GM12878 (cell line): ENCODE data around the gene SNRK. TPM values are rescaled to one million over a fixed set of nuclear protein-coding genes. Genes with fewer than 3 reads are reported as not detected.

Experiments
- ATAC-seq: fragments of 200-7000 bp; cut with Tn5 transposase; 3 replicates; pipeline ENCODE4 v1.9.1; 2020; ENCODE audit warnings: mild to moderate bottlenecking, moderate library complexity
- BruUV-seq: library from RNA; stranded (reverse); fragments of 400-500 nt; replicated peaks from 2 replicates; lab custom pipeline; 2021; lab: Mats Ljungman, UMichigan
- CTCF ChIA-PET: fragments of 300-600 bp; sonication (Branson Sonifier 250); formaldehyde crosslinking; extraction: SDS; loops from one replicate; lab custom pipeline; 2021; ENCODE audit warnings: inconsistent platforms; lab: Yijun Ruan, JAX
- POLR2A ChIA-PET: fragments of 350-600 bp; formaldehyde crosslinking; extraction: SDS; loops from one replicate; lab custom pipeline; 2021; ENCODE audit warnings: inconsistent platforms; lab: Charles Lee
- RAD21 ChIA-PET: fragments of 300-600 bp; sonication (Branson Sonifier 250); formaldehyde crosslinking; loops from one replicate; lab custom pipeline; 2023; ENCODE audit warnings: antibody characterized with exemption; ENCODE audit not compliant: unreplicated experiment; lab: Charles Lee
- SMC1A ChIA-PET: fragments of 300-600 bp; sonication (Branson Sonifier 250); formaldehyde crosslinking; loops from one replicate; lab custom pipeline; 2023; ENCODE audit not compliant: unreplicated experiment, uncharacterized antibody; lab: Charles Lee
- DNase-seq: peaks from one replicate; pipeline ENCODE4 v3.0.0-alpha.2; 2011; ENCODE audit warnings: low read depth, low spot score
- FAIRE-seq: peaks from 3 replicates; lab custom pipeline; 2011; peaks lifted over from hg19 to GRCh38; lab: Jason Lieb, UNC
- H2AFZ ChIP-seq: 2 replicates; pipeline ENCODE4 v1.6.0; 2011; ENCODE audit warnings: low read depth, low read length, control low read depth; ENCODE audit not compliant: control insufficient read depth
- H3K27ac ChIP-seq: 2 replicates; pipeline ENCODE4 v1.5.1; 2011; ENCODE audit warnings: control low read depth; ENCODE audit not compliant: control insufficient read depth, insufficient read depth
- H3K27me3 ChIP-seq, 2 experiments: replicated peaks in 1 of 2; 2 replicates each; pipeline versions ENCODE4 v1.6.0 to v1.6.1; 2011; ENCODE audit warnings: low read length in 1 of 2; ENCODE audit not compliant: control insufficient read depth in 2 of 2, insufficient read depth in 2 of 2
- H3K36me3 ChIP-seq, 2 experiments: 2 replicates each; pipeline ENCODE4 v1.5.1; 2011; ENCODE audit warnings: low read length in 1 of 2; ENCODE audit not compliant: control insufficient read depth in 2 of 2, insufficient read depth in 2 of 2
- H3K4me1 ChIP-seq: 2 replicates; pipeline ENCODE4 v1.6.1; 2011; ENCODE audit warnings: mild to moderate bottlenecking, low read length, moderate library complexity, mixed read lengths; ENCODE audit not compliant: control insufficient read depth, insufficient read depth
- H3K4me2 ChIP-seq: 2 replicates; pipeline ENCODE4 v1.6.0; 2011; ENCODE audit warnings: control low read depth; ENCODE audit not compliant: control insufficient read depth, insufficient read depth
- H3K4me3 ChIP-seq: fragments of 200-600 bp; sonication (generic); 2 replicates; pipeline ENCODE4 v1.5.1; 2016
- H3K79me2 ChIP-seq: 2 replicates; pipeline ENCODE4 v1.6.0; 2011; ENCODE audit warnings: low read length; ENCODE audit not compliant: control insufficient read depth, insufficient read depth
- H3K9ac ChIP-seq: 2 replicates; pipeline ENCODE4 v1.8.0; 2011; ENCODE audit warnings: low read length, control low read depth, mixed read lengths; ENCODE audit not compliant: control insufficient read depth, insufficient read depth
- H3K9me3 ChIP-seq: replicated peaks from 3 replicates; pipeline ENCODE4 v1.5.1; 2011; ENCODE audit warnings: mild to moderate bottlenecking, low read length; ENCODE audit not compliant: control insufficient read depth, insufficient read depth
- H4K20me1 ChIP-seq: 2 replicates; pipeline ENCODE4 v1.6.0; 2011; ENCODE audit not compliant: control insufficient read depth, insufficient read depth
- BMI1 ChIP-seq: fragments of 450-650 bp; IDR thresholded peaks from 2 replicates; pipeline ENCODE4 v1.6.1; 2016; ENCODE audit warnings: mild to moderate bottlenecking, moderate library complexity, borderline replicate concordance
- CHD2 ChIP-seq: IDR thresholded peaks from 2 replicates; pipeline ENCODE4 v1.6.1; 2011; ENCODE audit warnings: low read depth, low read length, improper control_type of control experiment, borderline replicate concordance
- ESRRA ChIP-seq: IDR thresholded peaks from 2 replicates; pipeline ENCODE4 v1.6.1; 2012; ENCODE audit warnings: mild to moderate bottlenecking, low read length, improper control_type of control experiment
- HDAC6 ChIP-seq: fragments of 200-600 bp; sonication (generic); IDR thresholded peaks from one replicate; pipeline ENCODE4 v1.8.0; 2017; ENCODE audit warnings: antibody characterized with exemption; ENCODE audit not compliant: unreplicated experiment
- IKZF2 ChIP-seq, 2 experiments: fragments of 450-650 bp; IDR thresholded peaks; 2 replicates each; pipeline ENCODE4 v1.6.1; 2017; ENCODE audit warnings: mild to moderate bottlenecking in 2 of 2, moderate library complexity in 2 of 2
- KDM1A ChIP-seq: fragments of 200-600 bp; sonication (generic); IDR thresholded peaks from 2 replicates; pipeline ENCODE4 v1.6.1; 2016; ENCODE audit warnings: borderline replicate concordance
- MLLT1 ChIP-seq: fragments of 450-650 bp; IDR thresholded peaks from 2 replicates; pipeline ENCODE4 v1.6.1; 2016; ENCODE audit warnings: mild to moderate bottlenecking
- MYC ChIP-seq: IDR thresholded peaks from 2 replicates; pipeline ENCODE4 v1.6.1; 2011; ENCODE audit warnings: mild to moderate bottlenecking, low read length, moderate library complexity, inconsistent platforms; ENCODE audit not compliant: insufficient read depth, insufficient replicate concordance, insufficient read length, severe bottlenecking
- NR2C2 ChIP-seq: IDR thresholded peaks from 2 replicates; pipeline ENCODE4 v1.6.1; 2011; ENCODE audit warnings: borderline replicate concordance, low read depth; ENCODE audit not compliant: control insufficient read depth, insufficient read length
- PKNOX1 ChIP-seq: fragments of 450-650 bp; IDR thresholded peaks from 2 replicates; pipeline ENCODE4 v1.6.1; 2016; ENCODE audit warnings: mild to moderate bottlenecking
- POLR2A ChIP-seq: IDR thresholded peaks from 2 replicates; pipeline ENCODE4 v1.6.1; 2011; ENCODE audit warnings: low read depth, mild to moderate bottlenecking, low read length
- POU2F2 ChIP-seq: IDR thresholded peaks from 3 replicates; pipeline ENCODE4 v1.6.1; 2011; ENCODE audit warnings: low read depth, mild to moderate bottlenecking, low read length, borderline replicate concordance
- SPI1 ChIP-seq: IDR thresholded peaks from 2 replicates; pipeline ENCODE4 v1.6.1; 2011; ENCODE audit warnings: low read depth, mild to moderate bottlenecking, low read length, moderate library complexity, borderline replicate concordance; ENCODE audit not compliant: insufficient read depth
- SREBF1 ChIP-seq: IDR thresholded peaks from 2 replicates; pipeline ENCODE4 v1.6.1; 2012; ENCODE audit warnings: mild to moderate bottlenecking, low read length
- SRF ChIP-seq, 2 experiments: IDR thresholded peaks; 2 replicates each; pipeline ENCODE4 v1.6.1; 2011; ENCODE audit warnings: low read depth in 2 of 2, low read length in 2 of 2, mild to moderate bottlenecking in 1 of 2, moderate library complexity in 1 of 2
- STAT1 ChIP-seq: fragments of 450-650 bp; conservative IDR thresholded peaks from 2 replicates; pipeline ENCODE4 v1.6.1; 2014; ENCODE audit warnings: antibody characterized with exemption, mild to moderate bottlenecking
- SUPT20H ChIP-seq: IDR thresholded peaks from 2 replicates; pipeline ENCODE4 v1.6.1; 2011; ENCODE audit warnings: low read depth, mild to moderate bottlenecking, low read length, moderate library complexity, borderline replicate concordance; ENCODE audit not compliant: control insufficient read depth
- ZNF274 ChIP-seq: IDR thresholded peaks from one replicate; pipeline ENCODE4 v1.8.0; 2011; ENCODE audit not compliant: insufficient read length, insufficient read depth
- ZNF592 ChIP-seq: fragments of 450-650 bp; IDR thresholded peaks from 2 replicates; pipeline ENCODE4 v1.6.1; 2017; ENCODE audit warnings: mild to moderate bottlenecking, moderate library complexity
- WGBS: methylation state at CpG from one replicate; pipeline ENCODE4 v1.1.6; 2016; ENCODE audit warnings: low lambda C conversion rate; ENCODE audit not compliant: insufficient replicate concordance, insufficient coverage; ENCODE audit errors: missing lambda C conversion rate; 5-methylcytosine and 5-hydroxymethylcytosine counted together
- in situ Hi-C: fragments of 300-500 bp; cut with MboI; formaldehyde crosslinking; loops from 9 replicates; pipeline ENCODE4 v1.14.3; 2018; ENCODE audit warnings: mixed read lengths
- intact Hi-C: fragments of 100-400 bp; cut with micrococcal nuclease; formaldehyde crosslinking; loops from one replicate; pipeline ENCODE4 v1.14.2; 2022; ENCODE audit not compliant: unreplicated experiment
- polyA plus RNA-seq, 11 experiments: library from polyadenylated mRNA; depleted of rRNA in 4 of 11; unstranded in 6 of 11; stranded (reverse) in 5 of 11; fragments of >200 nt; fragmentation: Nextera tagmentation in 4 of 11; fragmentation: Illumina TruSeq in 1 of 11; extraction: Ambion mirVana in 4 of 11; extraction: Trizol in 1 of 11; gene quantifications; 1 replicate in 1 of 11; 2 replicates in 10 of 11; pipeline versions ENCODE4 v1.2.1 to v1.2.3, GENCODE V29; 2011 to 2016; ENCODE audit warnings: inconsistent platforms in 2 of 11, missing spikeins in 2 of 11, low read depth in 1 of 11
- total RNA-seq, 4 experiments: library from RNA; depleted of rRNA in 3 of 4; stranded (reverse); fragments of >200 nt in 3 of 4; fragmentation: Illumina TruSeq in 1 of 4; extraction: Trizol in 1 of 4; gene quantifications; 2 replicates each; pipeline versions ENCODE4 v1.2.1 to v1.2.3, GENCODE V29; 2013 to 2021

SNRK gene
- total and polyA plus RNA-seq, 10 of the 15 experiments (the other 5 are each of a cell fraction or from before 2014, with no cell fraction given), result 1.6 to 12.1 (median 7.6) TPM

GRCh38 chr3:43289401-43289800, 3.1 kb downstream of the SNRK start:
- H3K27ac ChIP-seq, result no peak overlapping the region
- peak overlapping the region; percentile 82; the same call in 1 of the 2 replicates for H3K4me3 ChIP-seq

More at GRCh38 chr3:43289401-43289800, 3.1 kb downstream of the SNRK start:
- Histone ChIP-seq H3K79me2 (peaks cover 60% of the 10 kb centered on the region), H3K27me3 (no peaks in the 10 kb centered on the region), H3K4me2 (peak overlapping the region; percentile 86), H4K20me1 (no peaks in the 10 kb centered on the region), H3K9ac (no peak overlapping the region), H2AFZ (no peak overlapping the region), H3K36me3 (peaks cover 0 to 8% of the 10 kb centered on the region in 2 experiments; a peak in 1 of 4 replicates), H3K4me1 (peaks cover 17% of the 10 kb centered on the region), H3K9me3 (no peaks in the 10 kb centered on the region)
- intact Hi-C loops, result no loop called here
- ChIA-PET RAD21 (interaction anchor here (1.0 to 1.2 kb wide), 2 partner anchors 8 to 114 kb away, joined by 3 read pairs; no protein-coding TSS in a partner anchor), SMC1A (interaction anchor here (1.4 to 1.5 kb wide), 2 partner anchors 10 to 75 kb away, joined by 3 to 10 read pairs; no protein-coding TSS in a partner anchor), POLR2A (no interaction called here), CTCF (no interaction called here)
- FAIRE-seq (peak; percentile 7), ATAC-seq (no peak), DNase-seq (no peak)
- no TSS peak for BruUV-seq
- TF ChIP-seq SRF (IDR thresholded peaks at IDR 0.05; ENCODE audit: low read depth in 2 of 2, low read length in 2 of 2) (no peak), STAT1 (no peak), ZNF592 (no peak), HDAC6 (no peak), KDM1A (no peak), BMI1 (no peak), PKNOX1 (no peak), CHD2 (no peak), MYC (no peak), SREBF1 (no peak), ZNF274 (no peak), POLR2A (no peak), MLLT1 (no peak), SUPT20H (no peak), SPI1 (no peak), ESRRA (no peak), NR2C2 (no peak), IKZF2 (IDR thresholded peaks at IDR 0.05) (no peak), POU2F2 (no peak)
- in situ Hi-C loops, result no loop called here
- 68% methylated on average over 2 of the region's 2 CpGs for WGBS
